Astrocyte of the hippocampus (primary cell): Measurements from ENCODE around the gene DNAJB13.

Source experiments
- DNase-seq: peaks from one replicate; pipeline ENCODE4 v3.0.0; 2011; ENCODE audit warnings: low read depth, low spot score

DNAJB13 gene

DNA sequence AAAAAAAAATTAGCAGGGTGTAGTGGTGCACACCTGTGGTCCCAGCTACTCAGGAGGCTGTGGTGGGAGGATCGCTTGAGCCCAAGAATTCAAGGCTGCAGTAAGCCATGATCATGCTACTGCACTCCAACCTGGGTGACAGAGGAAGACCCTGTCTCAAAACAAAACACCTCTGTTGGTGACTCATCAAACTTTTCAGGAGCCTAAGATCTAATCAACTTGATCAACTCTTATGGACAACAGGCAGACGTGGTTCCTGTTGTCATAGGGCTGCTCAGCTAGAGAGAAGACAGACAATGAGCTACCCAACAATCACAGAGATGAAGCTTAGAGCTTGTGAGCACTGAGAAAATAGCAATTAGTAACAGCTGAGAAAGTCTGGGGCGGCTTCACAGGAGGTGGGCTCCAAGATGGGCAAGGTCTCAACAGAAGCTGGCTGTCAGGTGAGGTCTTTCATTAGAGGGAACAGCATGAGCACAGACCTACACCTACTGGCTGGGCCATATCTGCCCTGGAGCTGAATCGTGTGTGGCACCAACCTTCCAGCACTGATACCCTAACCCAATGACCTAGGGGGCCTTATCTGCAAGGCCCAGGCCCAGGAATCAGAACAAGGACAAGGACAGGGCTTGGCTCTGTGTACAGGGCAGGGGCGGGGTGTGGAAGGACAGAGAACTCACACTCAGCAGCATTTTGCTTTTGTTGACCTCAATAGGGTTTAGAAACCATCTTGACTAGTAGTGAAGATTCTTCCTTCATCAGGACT is 65.3 kb downstream of the DNAJB13 start:
- DNase-seq: no peak

DNA sequence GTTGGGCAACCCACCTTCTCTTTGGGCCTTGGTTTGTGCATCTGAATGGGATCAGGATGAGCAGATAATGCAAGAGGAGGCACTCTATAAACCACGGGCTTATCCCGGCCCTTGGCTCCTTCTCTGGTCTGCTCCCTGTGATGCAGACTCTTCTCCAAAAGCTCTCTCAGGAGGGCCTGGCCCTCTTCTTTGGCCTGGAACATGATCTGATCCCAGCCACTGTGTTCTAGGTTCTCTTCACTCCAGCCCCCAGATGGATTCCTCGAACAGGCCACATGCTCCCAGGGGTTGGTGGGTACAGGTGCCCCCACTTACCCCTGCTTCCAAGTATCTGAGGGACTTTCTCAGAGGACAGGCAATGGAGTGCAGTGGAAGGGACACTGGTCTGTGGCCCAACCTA is 66.8 kb downstream of the DNAJB13 start:
- no peak for DNase-seq

DNA sequence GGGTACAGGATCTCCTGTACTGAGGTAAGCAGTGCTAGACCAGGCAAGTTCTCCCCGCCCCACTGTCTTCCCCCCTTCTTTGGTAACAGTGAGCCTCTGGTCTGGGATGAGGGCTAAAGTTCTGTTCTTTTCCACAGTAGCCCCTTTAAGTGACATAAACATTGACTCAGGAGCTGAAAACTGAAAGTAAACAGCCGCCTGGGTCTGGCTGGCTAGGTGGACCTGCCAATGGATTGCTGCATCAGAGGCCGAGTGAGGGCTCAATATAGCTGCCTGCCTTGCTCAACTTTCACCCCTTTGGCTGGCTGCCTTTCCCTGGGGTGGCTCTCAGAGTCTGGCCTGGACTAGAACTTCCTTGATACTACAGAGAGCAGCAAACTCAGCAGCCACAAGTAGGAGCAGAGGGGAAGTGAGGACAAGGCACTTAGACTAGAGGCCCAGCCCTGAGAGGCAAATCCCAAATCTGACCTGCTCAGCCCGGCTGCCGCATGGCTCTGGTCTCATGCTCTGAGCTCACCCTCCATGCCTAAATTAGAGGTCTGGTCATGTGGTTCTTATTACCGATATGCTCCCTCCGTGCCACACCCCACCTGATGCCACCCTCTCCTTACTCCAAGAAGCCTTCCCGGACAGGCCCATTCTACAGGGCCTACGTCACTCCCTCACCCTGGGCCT is 67.6 kb downstream of the DNAJB13 start:
- peak; percentile 76 for DNase-seq

DNA sequence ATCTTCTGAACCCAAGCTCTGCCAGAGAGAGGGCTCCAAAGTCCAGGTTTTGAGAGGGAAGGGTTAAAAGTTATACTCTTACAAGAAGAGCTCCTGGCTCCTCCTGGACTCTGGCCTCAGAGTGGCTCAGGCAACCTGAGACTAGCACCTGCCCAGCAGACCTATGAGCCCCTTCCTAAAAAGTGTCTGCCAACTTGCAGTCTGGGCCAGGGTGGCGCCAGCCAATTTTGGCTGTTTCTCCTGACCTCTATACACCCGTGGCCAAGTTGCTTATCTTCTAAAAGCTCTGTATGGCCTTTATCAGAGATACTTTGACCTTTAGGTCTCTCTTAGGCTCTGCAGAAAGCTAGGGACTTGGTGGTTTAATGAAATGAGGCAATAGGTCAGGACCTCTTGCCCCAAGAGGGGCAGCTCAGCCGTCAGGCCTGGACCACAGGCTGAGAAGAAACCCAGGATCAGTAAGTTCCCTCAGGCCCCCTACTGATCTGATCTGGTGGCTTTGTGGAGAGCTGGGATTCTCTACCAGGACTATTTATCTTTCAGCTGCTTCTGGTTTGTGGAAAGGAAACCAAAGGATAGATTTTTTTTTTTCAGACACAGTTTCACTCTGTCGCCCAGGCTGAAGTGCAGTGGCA is 68.4 kb downstream of the DNAJB13 start:
- DNase-seq: no peak

DNA sequence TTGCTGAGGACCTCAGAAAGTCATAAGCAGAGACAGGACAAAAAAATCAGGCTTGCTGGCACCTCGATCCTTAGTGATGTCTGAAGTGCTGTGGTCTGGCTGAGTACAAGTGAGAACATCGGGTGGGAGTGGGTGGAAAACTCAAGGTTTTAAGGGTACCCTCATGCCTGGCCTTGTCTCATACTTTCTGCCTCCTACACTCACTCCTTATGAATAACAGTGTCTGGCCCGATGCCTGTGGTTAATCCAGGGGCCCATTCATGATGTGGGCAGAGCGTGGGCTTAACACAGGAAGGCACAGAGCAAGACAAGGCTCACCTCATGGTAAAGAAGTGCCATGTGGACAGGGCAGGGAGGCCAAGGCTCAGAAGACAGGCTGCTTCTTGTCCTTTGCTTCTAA is 69.0 kb downstream of the DNAJB13 start:
- peak; percentile 43 for DNase-seq
